Osteoblast (primary cell): ENCODE measurements around the gene NTRK3. TPM values are rescaled to one million over a fixed set of nuclear protein-coding genes. Genes with fewer than 3 reads are reported as not detected.

Experiments
- DNase-seq: peaks from one replicate; pipeline ENCODE4 v3.0.0; 2011; ENCODE audit warnings: low spot score, mixed read lengths; ENCODE audit not compliant: insufficient read length; ENCODE audit errors: missing footprints
- H2AFZ ChIP-seq: 2 replicates; pipeline ENCODE4 v1.6.0; 2011; ENCODE audit warnings: mild to moderate bottlenecking, low read length
- H3K27ac ChIP-seq: 2 replicates; pipeline ENCODE4 v1.5.1; 2011; ENCODE audit warnings: mild to moderate bottlenecking, low read depth, low read length, moderate library complexity
- H3K27me3 ChIP-seq: 2 replicates; pipeline ENCODE4 v1.6.0; 2012; ENCODE audit warnings: mild to moderate bottlenecking, control low read depth, inconsistent platforms, low read length, moderate library complexity; ENCODE audit not compliant: insufficient read depth
- H3K36me3 ChIP-seq: 2 replicates; pipeline ENCODE4 v1.5.1; 2011; ENCODE audit warnings: mild to moderate bottlenecking, low read length, control low read depth, moderate library complexity; ENCODE audit not compliant: insufficient read depth
- H3K4me1 ChIP-seq: 2 replicates; pipeline ENCODE4 v1.5.1; 2011; ENCODE audit warnings: mild to moderate bottlenecking, low read length, control low read depth, moderate library complexity; ENCODE audit not compliant: insufficient read depth
- H3K4me2 ChIP-seq: 2 replicates; pipeline ENCODE4 v1.6.0; 2011; ENCODE audit warnings: mild to moderate bottlenecking, low read length; ENCODE audit not compliant: insufficient read depth
- H3K4me3 ChIP-seq: fragments of 200-600 bp; sonication (generic); 3 replicates; pipeline ENCODE4 v1.5.1; 2012; ENCODE audit warnings: mild to moderate bottlenecking, low read length, inconsistent platforms; ENCODE audit not compliant: insufficient read depth
- H3K79me2 ChIP-seq: 2 replicates; pipeline ENCODE4 v1.6.0; 2012; ENCODE audit warnings: mild to moderate bottlenecking, low read length, control low read depth, inconsistent platforms; ENCODE audit not compliant: insufficient read depth
- H3K9me3 ChIP-seq: 2 replicates; pipeline ENCODE4 v1.5.1; 2011; ENCODE audit warnings: low read depth, low read length, control low read depth
- H4K20me1 ChIP-seq: 2 replicates; pipeline ENCODE4 v1.6.0; 2012; ENCODE audit warnings: mild to moderate bottlenecking, low read length, control low read depth; ENCODE audit not compliant: insufficient read depth
- total RNA-seq: library from RNA; depleted of rRNA; stranded (reverse); fragments of >200 nt; gene quantifications from 2 replicates; pipeline ENCODE4 v1.2.3, GENCODE V29; 2012
- TF ChIP-seq, protein P1 (sequence below): IDR thresholded peaks from 2 replicates; pipeline ENCODE4 v1.5.1; 2011; ENCODE audit warnings: mild to moderate bottlenecking, low read depth, low read length, moderate library complexity; ENCODE audit errors: extremely low read depth

The NTRK3 gene
- total RNA-seq, 1 donor: 0.72 TPM

DNA sequence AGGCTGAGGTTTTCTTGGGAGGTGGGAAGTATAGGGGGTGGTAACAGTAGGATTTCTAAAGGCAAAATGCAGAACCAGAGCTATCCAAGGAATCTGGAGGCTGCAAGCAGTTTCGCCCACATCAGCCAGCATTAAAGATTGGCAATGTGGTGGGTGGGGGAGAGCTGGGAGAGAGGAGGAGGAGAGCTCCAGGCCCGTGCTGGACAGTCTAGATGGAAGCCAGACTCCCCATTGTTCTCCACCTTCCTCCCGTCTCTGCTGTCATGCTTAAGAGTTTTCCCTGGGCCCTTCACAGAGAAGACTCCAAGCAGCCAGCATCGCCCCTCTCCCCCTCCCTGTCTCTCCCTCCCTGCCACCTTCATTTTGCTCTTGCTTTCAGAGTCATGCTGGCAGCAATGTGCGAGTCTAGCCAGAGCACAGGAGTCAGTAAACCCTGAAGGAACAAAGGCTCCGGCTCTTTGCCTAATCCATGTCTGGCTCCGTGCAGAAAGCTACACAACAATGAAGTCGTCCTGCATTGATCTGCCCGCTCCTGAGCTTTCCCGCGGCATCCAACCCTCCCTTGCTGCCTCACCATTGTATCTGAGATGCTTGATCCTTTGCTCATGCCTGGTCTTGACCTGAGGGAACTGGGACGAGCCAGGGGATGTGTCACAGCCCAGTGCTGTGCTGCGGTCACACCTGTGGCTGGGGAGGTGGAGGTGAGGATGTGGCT lies 282.9 kb downstream of the NTRK3 start:
- H4K20me1 ChIP-seq: no peaks in the 10 kb centered on the region
- H3K27me3 ChIP-seq: no peaks in the 10 kb centered on the region
- no peak for DNase-seq
- no peaks in the 10 kb centered on the region for H3K9me3 ChIP-seq
- TF ChIP-seq, protein P1, sequence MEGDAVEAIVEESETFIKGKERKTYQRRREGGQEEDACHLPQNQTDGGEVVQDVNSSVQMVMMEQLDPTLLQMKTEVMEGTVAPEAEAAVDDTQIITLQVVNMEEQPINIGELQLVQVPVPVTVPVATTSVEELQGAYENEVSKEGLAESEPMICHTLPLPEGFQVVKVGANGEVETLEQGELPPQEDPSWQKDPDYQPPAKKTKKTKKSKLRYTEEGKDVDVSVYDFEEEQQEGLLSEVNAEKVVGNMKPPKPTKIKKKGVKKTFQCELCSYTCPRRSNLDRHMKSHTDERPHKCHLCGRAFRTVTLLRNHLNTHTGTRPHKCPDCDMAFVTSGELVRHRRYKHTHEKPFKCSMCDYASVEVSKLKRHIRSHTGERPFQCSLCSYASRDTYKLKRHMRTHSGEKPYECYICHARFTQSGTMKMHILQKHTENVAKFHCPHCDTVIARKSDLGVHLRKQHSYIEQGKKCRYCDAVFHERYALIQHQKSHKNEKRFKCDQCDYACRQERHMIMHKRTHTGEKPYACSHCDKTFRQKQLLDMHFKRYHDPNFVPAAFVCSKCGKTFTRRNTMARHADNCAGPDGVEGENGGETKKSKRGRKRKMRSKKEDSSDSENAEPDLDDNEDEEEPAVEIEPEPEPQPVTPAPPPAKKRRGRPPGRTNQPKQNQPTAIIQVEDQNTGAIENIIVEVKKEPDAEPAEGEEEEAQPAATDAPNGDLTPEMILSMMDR: no peak
- H3K4me3 ChIP-seq: no peak overlapping the region
- no peaks in the 10 kb centered on the region for H3K4me1 ChIP-seq
- no peak overlapping the region for H3K27ac ChIP-seq
- no peak overlapping the region for H2AFZ ChIP-seq
- no peak overlapping the region for H3K4me2 ChIP-seq
- H3K79me2 ChIP-seq: no peaks in the 10 kb centered on the region
- H3K36me3 ChIP-seq: no peaks in the 10 kb centered on the region

DNA sequence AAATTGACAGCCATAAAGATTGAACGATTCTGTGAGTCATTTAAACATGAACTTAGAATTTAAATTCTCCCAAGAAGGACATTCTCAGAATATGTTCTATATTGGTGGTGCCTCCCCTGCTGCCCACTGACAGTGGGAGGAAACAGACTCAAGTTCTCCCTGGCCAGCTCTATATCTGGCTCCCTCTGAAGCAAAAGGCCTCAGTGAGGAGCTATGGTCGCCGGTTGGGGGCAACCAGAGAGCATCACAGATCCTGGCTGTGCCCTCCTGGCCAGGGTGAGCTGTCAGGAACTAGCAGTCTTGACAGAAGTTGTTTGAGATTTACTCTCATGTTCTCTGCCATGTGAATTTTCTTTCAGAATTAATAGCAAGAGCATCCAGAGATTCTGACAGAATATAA lies 285.5 kb downstream of the NTRK3 start:
- no peak for DNase-seq
- no peak overlapping the region for H3K4me2 ChIP-seq
- no peaks in the 10 kb centered on the region for H3K27me3 ChIP-seq
- no peak overlapping the region for H3K4me3 ChIP-seq
- H3K27ac ChIP-seq: no peak overlapping the region
- H3K79me2 ChIP-seq: no peaks in the 10 kb centered on the region
- no peaks in the 10 kb centered on the region for H3K4me1 ChIP-seq
- H3K36me3 ChIP-seq: no peaks in the 10 kb centered on the region
- TF ChIP-seq, protein P1: no peak
- no peak overlapping the region for H2AFZ ChIP-seq
- no peaks in the 10 kb centered on the region for H4K20me1 ChIP-seq
- no peaks in the 10 kb centered on the region for H3K9me3 ChIP-seq

DNA sequence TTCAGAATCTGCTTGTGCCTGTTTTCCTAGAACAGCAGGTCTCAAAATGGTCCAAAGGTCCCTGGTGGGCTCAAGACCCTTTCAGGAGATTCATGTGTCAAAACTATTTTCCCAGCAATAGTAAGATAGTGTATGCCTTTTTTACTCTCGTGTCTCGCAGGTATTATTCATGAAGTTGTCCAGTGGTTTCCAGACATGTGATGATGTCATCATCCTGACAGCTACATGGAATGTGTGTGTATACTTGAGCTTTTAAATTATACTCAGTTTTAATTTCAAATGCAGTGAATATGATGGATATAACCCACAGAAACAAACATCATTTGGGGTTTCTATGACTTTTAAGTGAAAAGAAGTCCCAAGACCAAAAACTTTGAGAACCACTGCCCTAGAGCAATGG lies 288.6 kb downstream of the NTRK3 start:
- H3K4me3 ChIP-seq: no peak overlapping the region
- no peak for DNase-seq
- no peaks in the 10 kb centered on the region for H3K9me3 ChIP-seq

DNA sequence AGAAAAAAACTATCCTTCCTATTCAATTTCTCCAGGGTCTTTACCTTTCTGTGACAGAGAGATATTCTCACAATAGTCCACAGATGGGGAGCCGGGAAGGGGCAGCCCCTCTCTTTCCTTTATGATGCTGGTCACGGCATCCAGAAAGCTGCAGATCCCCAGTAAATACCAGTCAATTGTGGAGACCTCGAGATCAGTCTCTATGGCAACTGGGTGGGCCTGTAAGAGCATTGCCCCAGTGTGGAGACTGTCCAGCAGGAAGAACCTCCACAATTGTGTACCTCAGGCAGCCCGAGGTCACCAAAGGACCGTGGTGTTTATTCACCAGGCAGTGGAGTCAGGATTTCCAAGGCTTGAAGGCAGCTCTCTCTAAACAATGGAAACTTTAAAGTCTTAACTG lies 291.2 kb downstream of the NTRK3 start:
- TF ChIP-seq, protein P1: no peak

More for the DNA sequence above, 288.6 kb downstream of the NTRK3 start:
- Histone ChIP-seq H4K20me1 (no peaks in the 10 kb centered on the region), H3K27ac (no peak overlapping the region), H3K79me2 (no peaks in the 10 kb centered on the region), H3K36me3 (no peaks in the 10 kb centered on the region), H2AFZ (no peak overlapping the region), H3K4me2 (no peak overlapping the region), H3K4me1 (no peaks in the 10 kb centered on the region), H3K27me3 (no peaks in the 10 kb centered on the region)
- TF ChIP-seq, protein P1: no peak

More for the DNA sequence above, 291.2 kb downstream of the NTRK3 start:
- Histone ChIP-seq H3K27ac (no peak overlapping the region), H4K20me1 (no peaks in the 10 kb centered on the region), H3K4me2 (no peak overlapping the region), H3K36me3 (no peaks in the 10 kb centered on the region), H3K4me3 (no peak overlapping the region), H3K4me1 (no peaks in the 10 kb centered on the region), H3K27me3 (no peaks in the 10 kb centered on the region), H2AFZ (no peak overlapping the region), H3K9me3 (no peaks in the 10 kb centered on the region), H3K79me2 (no peaks in the 10 kb centered on the region)
- no peak for DNase-seq
